Calu3 (cell line): ENCODE data around the gene ATP8A1. TPM values are rescaled to one million over a fixed set of nuclear protein-coding genes. Genes with fewer than 3 reads are reported as not detected.

Experiments
- BruUV-seq: library from RNA; stranded (reverse); fragments of 400-500 nt; replicated peaks from 2 replicates; lab custom pipeline; 2021; lab: Mats Ljungman, UMichigan
- CTCF ChIA-PET: fragments of 300-600 bp; sonication (Branson Sonifier 250); formaldehyde crosslinking; loops from one replicate; lab custom pipeline; 2022; ENCODE audit warnings: antibody characterized with exemption; lab: Charles Lee
- DNase-seq: peaks from one replicate; pipeline ENCODE4 v3.0.0; 2022
- H3K27ac Mint-ChIP-seq: one replicate; pipeline ENCODE4 v1.8.0; 2022; ENCODE audit warnings: mixed read lengths; ENCODE audit not compliant: unreplicated experiment
- H3K27me3 Mint-ChIP-seq: one replicate; pipeline ENCODE4 v1.8.0; 2022; ENCODE audit warnings: mixed read lengths; ENCODE audit not compliant: unreplicated experiment
- H3K36me3 Mint-ChIP-seq: one replicate; pipeline ENCODE4 v1.8.0; 2022; ENCODE audit warnings: mild to moderate bottlenecking, moderate library complexity, mixed read lengths; ENCODE audit not compliant: insufficient read depth, unreplicated experiment
- H3K4me1 Mint-ChIP-seq: one replicate; pipeline ENCODE4 v1.8.0; 2022; ENCODE audit warnings: mild to moderate bottlenecking, low read depth, mixed read lengths; ENCODE audit not compliant: unreplicated experiment
- H3K4me3 Mint-ChIP-seq: one replicate; pipeline ENCODE4 v1.8.0; 2022; ENCODE audit warnings: mild to moderate bottlenecking, low read depth, moderate library complexity, mixed read lengths; ENCODE audit not compliant: unreplicated experiment
- H3K9me3 Mint-ChIP-seq: one replicate; pipeline ENCODE4 v1.8.0; 2022; ENCODE audit warnings: low read depth, mixed read lengths; ENCODE audit not compliant: unreplicated experiment
- intact Hi-C: fragments of 100-400 bp; cut with micrococcal nuclease; formaldehyde crosslinking; loops from one replicate; pipeline ENCODE4 v1.10.0; 2022; ENCODE audit not compliant: unreplicated experiment
- total RNA-seq: library from RNA; stranded (reverse); gene quantifications from 2 replicates; pipeline ENCODE4 v1.2.3, GENCODE V29; 2022
- TF ChIP-seq, protein P1 (sequence below): fragments of 200-600 bp; IDR thresholded peaks from one replicate; pipeline ENCODE4 v1.8.0; 2022; ENCODE audit warnings: antibody characterized with exemption; ENCODE audit not compliant: unreplicated experiment

ATP8A1 gene
- total RNA-seq, 1 experiment from 2014 or later: 0.76 TPM

DNA sequence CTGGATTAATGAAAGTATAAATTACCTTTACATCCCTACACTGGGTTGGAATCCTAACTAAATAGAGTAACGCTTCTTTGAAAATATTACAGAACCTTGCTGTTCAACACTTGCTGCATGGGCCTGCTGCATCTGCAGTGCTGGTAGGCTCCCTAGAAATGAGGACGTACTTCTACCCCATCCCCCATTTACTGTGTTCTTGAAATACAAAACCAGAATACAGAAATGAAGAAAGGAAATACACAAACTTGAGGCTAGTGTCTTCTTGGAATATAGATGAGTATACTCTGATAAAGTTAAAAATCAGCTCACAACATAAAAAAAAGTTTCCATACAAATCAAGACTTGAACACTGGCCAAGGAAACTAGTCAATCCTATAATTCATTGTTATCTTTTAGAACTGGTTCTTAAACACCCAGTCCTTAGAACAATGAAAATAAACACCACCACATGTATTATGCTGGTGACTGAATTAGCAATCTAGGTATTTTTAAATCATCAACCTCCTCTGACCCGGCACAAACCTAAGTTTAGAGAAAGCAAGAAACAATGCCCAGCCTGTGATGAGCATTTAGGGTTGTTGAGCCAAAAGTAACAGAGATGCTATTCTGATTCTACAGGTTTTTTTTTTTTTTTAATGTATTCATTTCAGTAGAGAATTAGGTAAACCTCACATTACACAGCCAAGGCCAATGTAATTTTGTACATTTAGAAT lies 49.7 kb downstream of the ATP8A1 start:
- Mint-ChIP-seq H3K4me1 (no peaks in the 10 kb centered on the region), H3K27ac (no peak overlapping the region), H3K27me3 (no peaks in the 10 kb centered on the region), H3K4me3 (no peak overlapping the region), H3K9me3 (peaks cover 7% of the 10 kb centered on the region), H3K36me3 (no peaks in the 10 kb centered on the region)
- BruUV-seq: no TSS peak
- no peak for DNase-seq
- CTCF ChIA-PET: no interaction called here
- TF ChIP-seq, protein P1, sequence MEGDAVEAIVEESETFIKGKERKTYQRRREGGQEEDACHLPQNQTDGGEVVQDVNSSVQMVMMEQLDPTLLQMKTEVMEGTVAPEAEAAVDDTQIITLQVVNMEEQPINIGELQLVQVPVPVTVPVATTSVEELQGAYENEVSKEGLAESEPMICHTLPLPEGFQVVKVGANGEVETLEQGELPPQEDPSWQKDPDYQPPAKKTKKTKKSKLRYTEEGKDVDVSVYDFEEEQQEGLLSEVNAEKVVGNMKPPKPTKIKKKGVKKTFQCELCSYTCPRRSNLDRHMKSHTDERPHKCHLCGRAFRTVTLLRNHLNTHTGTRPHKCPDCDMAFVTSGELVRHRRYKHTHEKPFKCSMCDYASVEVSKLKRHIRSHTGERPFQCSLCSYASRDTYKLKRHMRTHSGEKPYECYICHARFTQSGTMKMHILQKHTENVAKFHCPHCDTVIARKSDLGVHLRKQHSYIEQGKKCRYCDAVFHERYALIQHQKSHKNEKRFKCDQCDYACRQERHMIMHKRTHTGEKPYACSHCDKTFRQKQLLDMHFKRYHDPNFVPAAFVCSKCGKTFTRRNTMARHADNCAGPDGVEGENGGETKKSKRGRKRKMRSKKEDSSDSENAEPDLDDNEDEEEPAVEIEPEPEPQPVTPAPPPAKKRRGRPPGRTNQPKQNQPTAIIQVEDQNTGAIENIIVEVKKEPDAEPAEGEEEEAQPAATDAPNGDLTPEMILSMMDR: no peak
- intact Hi-C loops: no loop called here

DNA sequence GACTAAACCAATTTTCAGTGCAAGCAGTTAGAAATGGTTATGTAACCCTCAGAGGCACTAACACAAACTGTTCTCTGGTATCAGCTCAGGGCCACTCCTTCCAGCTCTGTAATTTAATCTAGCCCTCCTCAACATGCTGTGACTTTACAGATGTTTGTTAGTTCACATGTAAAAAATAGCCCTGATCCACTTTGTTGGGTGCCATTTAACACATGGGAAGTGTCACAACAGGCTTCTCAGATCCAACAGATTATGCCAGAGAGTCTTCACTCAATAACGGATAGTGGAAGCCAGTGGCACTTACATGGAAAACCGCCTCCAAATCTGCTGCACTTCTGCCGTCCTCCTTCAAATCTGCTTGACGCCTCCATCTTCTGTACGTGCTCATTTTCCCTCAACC lies 51.6 kb downstream of the ATP8A1 start:
- no peak for DNase-seq
- CTCF ChIA-PET: no interaction called here
- Mint-ChIP-seq H3K27me3 (no peaks in the 10 kb centered on the region), H3K4me3 (no peak overlapping the region), H3K27ac (no peak overlapping the region), H3K36me3 (no peaks in the 10 kb centered on the region), H3K4me1 (no peaks in the 10 kb centered on the region), H3K9me3 (peaks cover 5% of the 10 kb centered on the region)
- BruUV-seq: no TSS peak
- TF ChIP-seq, protein P1: no peak
- intact Hi-C loops: no loop called here

DNA sequence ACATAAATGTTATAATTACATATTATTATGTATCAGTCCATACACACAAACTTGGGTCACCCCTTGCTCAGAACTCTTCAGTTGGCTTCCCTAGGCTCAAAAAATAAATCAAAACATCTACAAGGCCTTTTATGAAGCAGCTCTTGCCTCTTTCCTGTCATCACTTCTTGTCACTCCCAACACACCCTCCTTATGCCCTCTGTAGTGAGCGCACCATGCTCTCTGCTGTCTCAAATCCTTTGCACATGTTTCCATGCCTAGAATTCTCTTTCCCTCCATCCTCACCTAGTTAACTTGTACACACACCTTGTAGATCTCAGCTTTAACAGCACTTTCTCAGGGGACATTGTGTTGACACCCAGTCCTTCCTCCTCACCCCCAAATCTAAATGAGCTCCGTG lies 53.0 kb downstream of the ATP8A1 start:
- no peaks in the 10 kb centered on the region for H3K36me3 Mint-ChIP-seq
- H3K4me1 Mint-ChIP-seq: no peaks in the 10 kb centered on the region
- no peak overlapping the region for H3K27ac Mint-ChIP-seq
- no peak for DNase-seq
- H3K27me3 Mint-ChIP-seq: no peaks in the 10 kb centered on the region
- CTCF ChIA-PET: no interaction called here
- intact Hi-C loops: no loop called here
- H3K9me3 Mint-ChIP-seq: peaks cover 5% of the 10 kb centered on the region
- TF ChIP-seq, protein P1: no peak
- no peak overlapping the region for H3K4me3 Mint-ChIP-seq
- BruUV-seq: no TSS peak

DNA sequence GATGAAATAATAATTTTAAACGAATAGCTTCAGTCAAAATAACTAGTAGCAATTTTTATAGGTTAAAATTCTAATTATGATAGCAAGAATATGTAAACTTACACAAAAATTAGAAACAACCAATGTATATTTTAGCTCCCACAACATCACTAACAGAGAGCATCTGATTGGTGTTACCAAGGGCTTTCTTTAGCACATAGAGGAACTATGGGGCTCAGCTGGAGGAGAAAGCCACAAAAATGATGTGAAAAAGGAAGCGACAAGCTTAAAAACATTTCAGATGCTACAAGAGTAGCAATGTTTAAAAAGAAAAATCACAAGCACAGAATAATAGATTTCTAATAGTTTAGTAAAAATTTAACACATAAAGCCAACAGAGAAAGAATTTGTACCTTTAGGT lies 56.3 kb downstream of the ATP8A1 start:
- TF ChIP-seq, protein P1: no peak
- BruUV-seq: no TSS peak
- H3K36me3 Mint-ChIP-seq: no peaks in the 10 kb centered on the region
- DNase-seq: no peak
- no peak overlapping the region for H3K27ac Mint-ChIP-seq
- no peaks in the 10 kb centered on the region for H3K27me3 Mint-ChIP-seq
- intact Hi-C loops: no loop called here
- CTCF ChIA-PET: no interaction called here
- peaks cover 4% of the 10 kb centered on the region for H3K9me3 Mint-ChIP-seq
- no peaks in the 10 kb centered on the region for H3K4me1 Mint-ChIP-seq
- H3K4me3 Mint-ChIP-seq: no peak overlapping the region
